Stimulated activated CD8-positive, alpha-beta memory T cell treated with anti-CD3 and anti-CD28 coated beads, Interleukin-4, amount 100 ng/mL, for 48 hours (primary cell): ENCODE data around the gene NFIA.

Source experiments
- DNase-seq: peaks from one replicate; pipeline ENCODE4 v3.0.0-alpha.2; 2020

Gene NFIA

GRCh38 chr1:61187352-61188086 lies 105.2 kb downstream of the NFIA start:
- DNase-seq, result no peak

- DNase-seq, result no peak
These were observed 107.8 kb downstream of the NFIA start for GRCh38 chr1:61190153-61190552.

- no peak for DNase-seq
These were observed 108.5 kb downstream of the NFIA start for GRCh38 chr1:61190618-61191432.

- DNase-seq, result no peak
These were observed 109.0 kb downstream of the NFIA start for GRCh38 chr1:61191433-61191720.

- DNase-seq, result no peak
These were observed 110.4 kb downstream of the NFIA start for GRCh38 chr1:61192663-61193330.

- no peak for DNase-seq
These were observed 111.4 kb downstream of the NFIA start for GRCh38 chr1:61193808-61194207.

- no peak for DNase-seq
These were observed 116.2 kb downstream of the NFIA start for GRCh38 chr1:61198554-61198953.

GRCh38 chr1:61201035-61201434 lies 118.7 kb downstream of the NFIA start:
- no peak for DNase-seq

- no peak for DNase-seq
These were observed 120.7 kb downstream of the NFIA start for GRCh38 chr1:61202854-61203598.

- DNase-seq, result no peak
These were observed 122.2 kb downstream of the NFIA start for GRCh38 chr1:61204528-61204927.

- no peak for DNase-seq
These were observed 125.1 kb downstream of the NFIA start for GRCh38 chr1:61207416-61207815.

GRCh38 chr1:61208172-61208571 lies 125.8 kb downstream of the NFIA start:
- DNase-seq, result no peak

- no peak for DNase-seq
These were observed 126.5 kb downstream of the NFIA start for GRCh38 chr1:61208831-61209230.

GRCh38 chr1:61210435-61211154 lies 128.2 kb downstream of the NFIA start:
- DNase-seq, result no peak

- no peak for DNase-seq
These were observed 131.1 kb downstream of the NFIA start for GRCh38 chr1:61213245-61214011.

GRCh38 chr1:61215119-61215518 lies 132.8 kb downstream of the NFIA start:
- DNase-seq, result no peak

GRCh38 chr1:61215676-61216289 lies 133.4 kb downstream of the NFIA start:
- DNase-seq, result no peak

- no peak for DNase-seq
These were observed 138.2 kb downstream of the NFIA start for GRCh38 chr1:61220536-61220935.

GRCh38 chr1:61221642-61222041 lies 139.3 kb downstream of the NFIA start:
- no peak for DNase-seq

GRCh38 chr1:61222240-61222639 lies 139.9 kb downstream of the NFIA start:
- no peak for DNase-seq

GRCh38 chr1:61223140-61223539 lies 140.8 kb downstream of the NFIA start:
- no peak for DNase-seq
